Thoracic aorta (tissue), 2 donors: ENCODE results near the gene DRAP1. TPM values are rescaled to one million over a fixed set of nuclear protein-coding genes. Genes with fewer than 3 reads are reported as not detected.

Experiments used
- ATAC-seq: fragments of 150-250 bp; one replicate; pipeline ENCODE4 v1.8.0; 2017; ENCODE audit warnings: low read depth; ENCODE audit not compliant: insufficient number of reproducible peaks, low FRiP score
- DNase-seq: peaks from one replicate; pipeline ENCODE4 v3.0.0-alpha.2; 2020; ENCODE audit warnings: low spot score
- H3K27ac ChIP-seq, 2 donors: fragments of 200-600 bp; sonication (generic); 1 replicate in 1 of 2; 2 replicates in 1 of 2; pipeline ENCODE4 v1.5.1; 2016; ENCODE audit warnings: mild to moderate bottlenecking in 2 of 2, moderate library complexity in 2 of 2
- H3K27me3 ChIP-seq: fragments of 200-600 bp; sonication (generic); replicated peaks from 2 replicates; pipeline ENCODE4 v1.6.0; 2016; ENCODE audit warnings: mild to moderate bottlenecking; ENCODE audit not compliant: insufficient read depth
- H3K36me3 ChIP-seq: fragments of 200-600 bp; sonication (generic); one replicate; pipeline ENCODE4 v1.5.1; 2016
- H3K4me1 ChIP-seq, 2 donors: fragments of 200-600 bp; sonication (generic); 1 replicate in 1 of 2; 2 replicates in 1 of 2; pipeline versions ENCODE4 v1.5.1 to v1.6.0; 2016; ENCODE audit warnings: low read depth in 2 of 2, mild to moderate bottlenecking in 1 of 2; ENCODE audit not compliant: control insufficient read depth in 1 of 2
- H3K4me3 ChIP-seq: fragments of 200-600 bp; sonication (generic); 2 replicates; pipeline ENCODE4 v1.5.1; 2016; ENCODE audit warnings: mild to moderate bottlenecking
- H3K9me3 ChIP-seq: fragments of 200-600 bp; sonication (generic); 2 replicates; pipeline ENCODE4 v1.5.1; 2016
- CTCF ChIP-seq: fragments of 200-600 bp; sonication (generic); IDR thresholded peaks from one replicate; pipeline ENCODE4 v1.5.1; 2019; ENCODE audit warnings: antibody characterized with exemption
- total RNA-seq, 2 donors: library from RNA; depleted of rRNA; stranded (reverse); fragments of >200 nt; gene quantifications; one replicate each; pipeline versions ENCODE4 v1.1.0 to v1.2.3, GENCODE V29; 2016

Gene DRAP1
- total RNA-seq, 2 donors from 2014 or later = 82.5 to 91.2 TPM

GRCh38 chr11:65883786-65884715, 35.2 kb upstream of the DRAP1 start:
- H3K9me3 ChIP-seq = no peaks in the 10 kb centered on the region
- no peaks in the 10 kb centered on the region for H3K27me3 ChIP-seq
- ATAC-seq (no peak), DNase-seq (no peak)
- H3K4me1 ChIP-seq = peaks cover 11 to 23% of the 10 kb centered on the region in 2 donors
- no peak for TF ChIP-seq CTCF
- no peak overlapping the region for H3K4me3 ChIP-seq
- H3K27ac ChIP-seq = no peak overlapping the region
- H3K36me3 ChIP-seq = peaks cover 16% of the 10 kb centered on the region

- H3K27ac ChIP-seq = no peak overlapping the region
- no peak overlapping the region for H3K4me3 ChIP-seq
- TF ChIP-seq CTCF = peak; percentile 97
- DNase-seq (no peak), ATAC-seq (no peak)
- peaks cover 11 to 30% of the 10 kb centered on the region in 2 donors for H3K4me1 ChIP-seq
- H3K9me3 ChIP-seq = no peaks in the 10 kb centered on the region
- H3K27me3 ChIP-seq = no peaks in the 10 kb centered on the region
- peaks cover 16% of the 10 kb centered on the region for H3K36me3 ChIP-seq
Measured at GRCh38 chr11:65884716-65885092, 34.5 kb upstream of the DRAP1 start.

- no peak overlapping the region for H3K4me3 ChIP-seq
- TF ChIP-seq CTCF = no peak
- no peaks in the 10 kb centered on the region for H3K9me3 ChIP-seq
- ATAC-seq (no peak), DNase-seq (no peak)
- no peaks in the 10 kb centered on the region for H3K27me3 ChIP-seq
- H3K4me1 ChIP-seq = peaks cover 11 to 34% of the 10 kb centered on the region in 2 donors
- no peak overlapping the region for H3K27ac ChIP-seq
- peaks cover 16% of the 10 kb centered on the region for H3K36me3 ChIP-seq
Measured at GRCh38 chr11:65885231-65885630, 34.0 kb upstream of the DRAP1 start.

GRCh38 chr11:65885808-65886536, 33.3 kb upstream of the DRAP1 start:
- no peak overlapping the region for H3K27ac ChIP-seq
- no peak for ATAC-seq
- peaks cover 11 to 34% of the 10 kb centered on the region in 2 donors for H3K4me1 ChIP-seq

More at GRCh38 chr11:65885808-65886536, 33.3 kb upstream of the DRAP1 start:
- no peak overlapping the region for H3K4me3 ChIP-seq
- TF ChIP-seq CTCF = no peak
- DNase-seq = no peak
- H3K9me3 ChIP-seq = no peaks in the 10 kb centered on the region
- H3K27me3 ChIP-seq = no peaks in the 10 kb centered on the region
- H3K36me3 ChIP-seq = peaks cover 16% of the 10 kb centered on the region
